ENCODE data around the gene ALB. TPM values are rescaled to one million over a fixed set of nuclear protein-coding genes. Genes with fewer than 3 reads are reported as not detected.

Gene ALB
- total and polyA plus RNA-seq, 3 experiments from 2014 or later, result not detected

Other genes with a start within 250 kb of the ALB start
- gene ANKRD17, start 145.5 kb upstream of the ALB start, total RNA-seq, result 10 to 100 TPM; 57.6 to 61.9 TPM
- gene ANKRD17, start 145.5 kb upstream of the ALB start, polyA plus RNA-seq, result 15.7 TPM
- not detected for gene AFP, start 31.9 kb downstream of the ALB start, total RNA-seq
- not detected for gene AFP, start 31.9 kb downstream of the ALB start, polyA plus RNA-seq
- not detected for gene AFM, start 77.5 kb downstream of the ALB start, total RNA-seq
- gene AFM, start 77.5 kb downstream of the ALB start, polyA plus RNA-seq, result not detected
- gene RASSF6, start 216.1 kb downstream of the ALB start, total RNA-seq, result not detected
- not detected for gene RASSF6, start 216.1 kb downstream of the ALB start, polyA plus RNA-seq

Data from CD8-positive, alpha-beta memory T cell (primary cell).